IMR-90 (cell line): Measurements from ENCODE around the gene CIITA. TPM values are rescaled to one million over a fixed set of nuclear protein-coding genes. Genes with fewer than 3 reads are reported as not detected.

Experiments used
- ATAC-seq: fragments of 200-7000 bp; cut with Tn5 transposase; 2 replicates; pipeline ENCODE4 v1.9.1; 2020; ENCODE audit warnings: low read depth, mild to moderate bottlenecking, moderate library complexity
- BruUV-seq: library from RNA; stranded (reverse); fragments of 400-500 nt; replicated peaks from 2 replicates; lab custom pipeline; 2021; lab: Mats Ljungman, UMichigan
- CTCF ChIA-PET: fragments of 300-600 bp; formaldehyde crosslinking; extraction: SDS; loops from one replicate; lab custom pipeline; 2021; ENCODE audit warnings: antibody characterized with exemption; lab: Yijun Ruan, JAX
- POLR2A ChIA-PET: fragments of 300-600 bp; sonication (Branson Sonifier 250); formaldehyde crosslinking; loops from one replicate; lab custom pipeline; 2022; ENCODE audit warnings: antibody characterized with exemption; ENCODE audit not compliant: unreplicated experiment; lab: Charles Lee
- DNase-seq: peaks from one replicate; pipeline ENCODE4 v3.0.0; 2013
- H2AFZ ChIP-seq: replicated peaks from 2 replicates; pipeline ENCODE3; 2013; ENCODE audit warnings: low read length, mild to moderate bottlenecking; ENCODE audit not compliant: poor library complexity
- H2AK5ac ChIP-seq: 2 replicates; pipeline ENCODE4 v1.6.1; 2013; ENCODE audit warnings: low read depth, low read length, inconsistent platforms
- H2AK9ac ChIP-seq: replicated peaks from 2 replicates; pipeline ENCODE3; 2013; ENCODE audit warnings: mild to moderate bottlenecking, low read depth, low read length, moderate library complexity; ENCODE audit not compliant: poor library complexity
- H2BK120ac ChIP-seq: 2 replicates; pipeline ENCODE4 v1.6.1; 2013; ENCODE audit warnings: low read depth, low read length, inconsistent platforms
- H2BK15ac ChIP-seq: 3 replicates; pipeline ENCODE4 v1.6.1; 2013; ENCODE audit warnings: low read depth, low read length, inconsistent platforms
- H2BK20ac ChIP-seq: 2 replicates; pipeline ENCODE4 v1.6.1; 2013; ENCODE audit warnings: low read depth, mild to moderate bottlenecking, inconsistent platforms, low read length, moderate library complexity
- H2BK5ac ChIP-seq: 2 replicates; pipeline ENCODE4 v1.6.1; 2013; ENCODE audit warnings: mild to moderate bottlenecking, low read depth, low read length, inconsistent platforms; ENCODE audit not compliant: poor library complexity, severe bottlenecking
- H3K14ac ChIP-seq: replicated peaks from 2 replicates; pipeline ENCODE4 v1.6.1; 2013; ENCODE audit warnings: low read depth, low read length, inconsistent platforms
- H3K18ac ChIP-seq: 2 replicates; pipeline ENCODE4 v1.6.1; 2013; ENCODE audit warnings: low read depth, low read length, control low read depth
- H3K23ac ChIP-seq: 2 replicates; pipeline ENCODE4 v1.6.1; 2013; ENCODE audit warnings: low read depth, low read length, inconsistent platforms
- H3K27ac ChIP-seq: 2 replicates; pipeline ENCODE4 v1.5.1; 2013; ENCODE audit warnings: mild to moderate bottlenecking, control low read depth, low read length; ENCODE audit not compliant: insufficient read depth
- H3K27me3 ChIP-seq: 2 replicates; pipeline ENCODE4 v1.6.1; 2013; ENCODE audit warnings: low read length; ENCODE audit not compliant: control insufficient read depth, insufficient read depth
- H3K36me3 ChIP-seq: 2 replicates; pipeline ENCODE4 v1.6.1; 2013; ENCODE audit warnings: low read length, mixed read lengths; ENCODE audit not compliant: control insufficient read depth, insufficient read depth
- H3K4ac ChIP-seq: 2 replicates; pipeline ENCODE4 v1.6.1; 2013; ENCODE audit warnings: low read depth, low read length, inconsistent platforms
- H3K4me1 ChIP-seq: 2 replicates; pipeline ENCODE4 v1.6.1; 2013; ENCODE audit warnings: low read length, mixed read lengths; ENCODE audit not compliant: control insufficient read depth, insufficient read depth
- H3K4me2 ChIP-seq: 2 replicates; pipeline ENCODE4 v1.6.1; 2013; ENCODE audit warnings: low read depth, mild to moderate bottlenecking, control low read depth, low read length, moderate library complexity
- H3K4me3 ChIP-seq: 2 replicates; pipeline ENCODE4 v1.5.1; 2013; ENCODE audit warnings: low read depth, mild to moderate bottlenecking, control low read depth, low read length, moderate library complexity; ENCODE audit not compliant: insufficient read depth
- H3K56ac ChIP-seq: 2 replicates; pipeline ENCODE4 v1.6.1; 2013; ENCODE audit warnings: low read length, inconsistent platforms; ENCODE audit not compliant: insufficient read depth; ENCODE audit errors: extremely low read depth
- H3K79me1 ChIP-seq, 2 experiments: 2 replicates each; pipeline ENCODE4 v1.6.1; 2013; ENCODE audit warnings: low read length in 2 of 2, inconsistent platforms in 1 of 2, low read depth in 1 of 2
- H3K9ac ChIP-seq: 2 replicates; pipeline ENCODE4 v1.6.1; 2013; ENCODE audit warnings: low read depth, low read length, control low read depth
- H3K9me1 ChIP-seq: 2 replicates; pipeline ENCODE4 v1.6.1; 2013; ENCODE audit warnings: low read length, inconsistent platforms; ENCODE audit not compliant: insufficient read depth
- H3K9me3 ChIP-seq: 2 replicates; pipeline ENCODE4 v1.6.1; 2013; ENCODE audit warnings: low read length; ENCODE audit not compliant: control insufficient read depth, insufficient read depth
- H4K20me1 ChIP-seq: 2 replicates; pipeline ENCODE4 v1.6.1; 2013; ENCODE audit warnings: low read length, inconsistent platforms; ENCODE audit not compliant: insufficient read depth
- H4K5ac ChIP-seq: 2 replicates; pipeline ENCODE4 v1.6.1; 2013; ENCODE audit warnings: mild to moderate bottlenecking, low read depth, low read length, control low read depth
- H4K8ac ChIP-seq, 2 experiments: 2 replicates each; pipeline ENCODE4 v1.6.1; 2013; ENCODE audit warnings: low read depth in 2 of 2, low read length in 2 of 2, control low read depth in 1 of 2, inconsistent platforms in 1 of 2
- H4K91ac ChIP-seq: 2 replicates; pipeline ENCODE4 v1.6.1; 2013; ENCODE audit warnings: low read depth, low read length, inconsistent platforms; ENCODE audit not compliant: insufficient read depth
- BHLHE40 ChIP-seq: fragments of 150-350 bp; IDR thresholded peaks from 2 replicates; pipeline ENCODE4 v1.6.1; 2016; ENCODE audit warnings: mild to moderate bottlenecking, low read depth, low read length
- CEBPB ChIP-seq: IDR thresholded peaks from 2 replicates; pipeline ENCODE4 v1.6.1; 2012; ENCODE audit warnings: low read depth, low read length, improper control_type of control experiment
- FOS ChIP-seq: fragments of 150-350 bp; IDR thresholded peaks from 2 replicates; pipeline ENCODE4 v1.6.1; 2016; ENCODE audit warnings: low read depth, low read length
- MAZ ChIP-seq: IDR thresholded peaks from 2 replicates; pipeline ENCODE4 v1.6.1; 2012; ENCODE audit warnings: low read depth, mild to moderate bottlenecking, low read length, improper control_type of control experiment, moderate library complexity, borderline replicate concordance
- NFE2L2 ChIP-seq: fragments of 150-350 bp; IDR thresholded peaks from 2 replicates; pipeline ENCODE4 v1.6.1; 2016; ENCODE audit warnings: low read depth, mild to moderate bottlenecking, low read length
- RCOR1 ChIP-seq: IDR thresholded peaks from 2 replicates; pipeline ENCODE4 v1.6.1; 2012; ENCODE audit warnings: mild to moderate bottlenecking, low read length, improper control_type of control experiment; ENCODE audit not compliant: insufficient replicate concordance
- RFX5 ChIP-seq: IDR thresholded peaks from 2 replicates; pipeline ENCODE4 v1.8.0; 2012; ENCODE audit warnings: low read depth, mild to moderate bottlenecking, low read length, moderate library complexity
- WGBS, 2 experiments: methylation state at CpG; one replicate each; pipeline versions ENCODE4 v1.1.5 to v1.1.7; 2013; ENCODE audit warnings: missing lambda C conversion rate in 2 of 2; ENCODE audit not compliant: insufficient read length in 1 of 2; ENCODE audit errors: extremely low coverage in 2 of 2; 5-methylcytosine and 5-hydroxymethylcytosine counted together
- dilution Hi-C: fragments of 300-500 bp; cut with HindIII; formaldehyde crosslinking; loops from one replicate; pipeline ENCODE4 v1.14.3; 2018; ENCODE audit warnings: low sequenced_read_pairs; ENCODE audit not compliant: unreplicated experiment
- in situ Hi-C: fragments of 300-500 bp; cut with MboI; formaldehyde crosslinking; loops from 3 replicates; pipeline ENCODE4 v1.14.3; 2019; ENCODE audit warnings: low sequenced_read_pairs, inconsistent platforms, mixed read lengths
- intact Hi-C: fragments of 100-400 bp; cut with micrococcal nuclease; formaldehyde crosslinking; loops from 2 replicates; pipeline ENCODE4 v1.10.0; 2022
- polyA plus RNA-seq, 3 experiments: library from polyadenylated mRNA; depleted of rRNA; stranded (reverse); fragments of >200 nt; gene quantifications; 2 replicates each; pipeline ENCODE4 v1.2.3, GENCODE V29; 2012; ENCODE audit warnings: low replicate concordance in 1 of 3
- total RNA-seq: library from RNA; depleted of rRNA; stranded (reverse); fragments of >200 nt; gene quantifications from 2 replicates; pipeline ENCODE4 v1.2.3, GENCODE V29; 2012
- TF ChIP-seq, protein P1 (sequence below): fragments of 150-350 bp; IDR thresholded peaks from 2 replicates; pipeline ENCODE4 v1.6.1; 2016; ENCODE audit warnings: low read depth, mild to moderate bottlenecking, low read length, moderate library complexity, borderline replicate concordance
- TF ChIP-seq, protein P2 (sequence below): conservative IDR thresholded peaks from 2 replicates; pipeline ENCODE4 v1.5.1; 2012; ENCODE audit warnings: mild to moderate bottlenecking, low read depth, low read length, improper control_type of control experiment

Gene CIITA
- total and polyA plus RNA-seq, 2 of the 4 experiments (the other 2 are of a cell fraction): 0.10 TPM; not detected in 1

DNA sequence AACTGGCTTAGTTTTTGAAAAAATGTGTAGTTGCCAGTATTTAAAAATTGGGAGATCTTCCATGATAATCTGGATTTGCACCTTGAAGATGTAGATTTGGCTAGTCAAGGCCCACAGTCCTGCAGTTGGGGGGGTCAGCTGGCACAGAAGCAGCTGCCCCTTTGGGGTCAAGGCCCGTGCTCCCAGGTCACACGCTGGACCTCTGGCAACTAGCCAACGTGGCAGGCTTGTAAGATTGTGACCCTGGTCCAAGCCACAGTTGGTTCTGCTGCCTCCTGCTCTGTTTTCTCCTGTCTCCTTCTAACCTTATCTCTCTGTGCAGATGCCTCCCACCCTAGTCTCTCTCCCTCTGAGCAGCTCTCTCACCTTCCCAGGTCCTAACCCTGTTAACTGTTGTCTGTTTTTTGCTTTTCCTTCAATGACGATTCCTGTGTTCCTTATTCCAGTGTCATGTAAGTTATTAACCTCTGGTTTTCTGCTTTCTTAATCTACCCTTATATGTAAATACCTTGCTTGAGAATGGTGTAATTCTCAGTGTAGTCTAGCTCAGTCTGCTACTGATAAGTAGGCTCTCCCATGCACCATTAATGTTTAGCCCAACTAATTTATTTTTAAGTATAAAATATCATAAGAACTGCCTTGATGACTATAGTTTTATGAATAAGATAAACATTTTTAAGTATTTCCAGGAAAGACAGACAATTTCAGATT, 95.3 kb downstream of the CIITA start:
- Histone ChIP-seq H3K23ac (peak overlapping the region; percentile 94), H3K4me3 (no peak overlapping the region), H3K36me3 (peaks cover 16% of the 10 kb centered on the region), H2BK120ac (peak overlapping the region; percentile 91), H4K91ac (peak overlapping the region; percentile 90), H2BK15ac (peak overlapping the region; percentile 83; the same call in 2 of the 3 replicates), H3K9me1 (peaks cover 6% of the 10 kb centered on the region; the same call in 1 of the 2 replicates), H4K5ac (peak overlapping the region; percentile 86), H2AFZ (no peak overlapping the region), H3K4me1 (peaks cover 17% of the 10 kb centered on the region), H2AK5ac (peak overlapping the region; percentile 89), H4K20me1 (no peaks in the 10 kb centered on the region), H2BK20ac (peak overlapping the region; percentile 59), H3K18ac (peak overlapping the region; percentile 52), H3K4ac (peak overlapping the region; percentile 84), H2BK5ac (peak overlapping the region; percentile 70), H3K4me2 (no peak overlapping the region), H3K79me1 (peaks cover 3 to 24% of the 10 kb centered on the region in 2 experiments; a peak in 2 of 4 replicates), H4K8ac (peak overlapping the region; percentile 62 to 81; a peak in 3 of 4 replicates), H3K27ac (peak overlapping the region; percentile 85), H3K9ac (peak overlapping the region; percentile 36), H3K27me3 (no peaks in the 10 kb centered on the region), H3K56ac (peak overlapping the region; percentile 1; the same call in 1 of the 2 replicates), H3K14ac (peak overlapping the region; percentile 84), H2AK9ac (peak overlapping the region; percentile 75), H3K9me3 (no peaks in the 10 kb centered on the region)
- TF ChIP-seq MAZ (no peak), RFX5 (no peak), FOS (no peak), CEBPB (no peak), NFE2L2 (no peak), BHLHE40 (no peak), RCOR1 (no peak)
- TF ChIP-seq, protein P1, sequence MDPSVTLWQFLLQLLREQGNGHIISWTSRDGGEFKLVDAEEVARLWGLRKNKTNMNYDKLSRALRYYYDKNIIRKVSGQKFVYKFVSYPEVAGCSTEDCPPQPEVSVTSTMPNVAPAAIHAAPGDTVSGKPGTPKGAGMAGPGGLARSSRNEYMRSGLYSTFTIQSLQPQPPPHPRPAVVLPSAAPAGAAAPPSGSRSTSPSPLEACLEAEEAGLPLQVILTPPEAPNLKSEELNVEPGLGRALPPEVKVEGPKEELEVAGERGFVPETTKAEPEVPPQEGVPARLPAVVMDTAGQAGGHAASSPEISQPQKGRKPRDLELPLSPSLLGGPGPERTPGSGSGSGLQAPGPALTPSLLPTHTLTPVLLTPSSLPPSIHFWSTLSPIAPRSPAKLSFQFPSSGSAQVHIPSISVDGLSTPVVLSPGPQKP: no peak
- TF ChIP-seq, protein P2, sequence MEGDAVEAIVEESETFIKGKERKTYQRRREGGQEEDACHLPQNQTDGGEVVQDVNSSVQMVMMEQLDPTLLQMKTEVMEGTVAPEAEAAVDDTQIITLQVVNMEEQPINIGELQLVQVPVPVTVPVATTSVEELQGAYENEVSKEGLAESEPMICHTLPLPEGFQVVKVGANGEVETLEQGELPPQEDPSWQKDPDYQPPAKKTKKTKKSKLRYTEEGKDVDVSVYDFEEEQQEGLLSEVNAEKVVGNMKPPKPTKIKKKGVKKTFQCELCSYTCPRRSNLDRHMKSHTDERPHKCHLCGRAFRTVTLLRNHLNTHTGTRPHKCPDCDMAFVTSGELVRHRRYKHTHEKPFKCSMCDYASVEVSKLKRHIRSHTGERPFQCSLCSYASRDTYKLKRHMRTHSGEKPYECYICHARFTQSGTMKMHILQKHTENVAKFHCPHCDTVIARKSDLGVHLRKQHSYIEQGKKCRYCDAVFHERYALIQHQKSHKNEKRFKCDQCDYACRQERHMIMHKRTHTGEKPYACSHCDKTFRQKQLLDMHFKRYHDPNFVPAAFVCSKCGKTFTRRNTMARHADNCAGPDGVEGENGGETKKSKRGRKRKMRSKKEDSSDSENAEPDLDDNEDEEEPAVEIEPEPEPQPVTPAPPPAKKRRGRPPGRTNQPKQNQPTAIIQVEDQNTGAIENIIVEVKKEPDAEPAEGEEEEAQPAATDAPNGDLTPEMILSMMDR: no peak
- no TSS peak for BruUV-seq
- intact Hi-C loops (no loop called here), dilution Hi-C loops (no loop called here), in situ Hi-C loops (loop anchor here (25.0 kb wide), 2 partner anchors 565 to 840 kb away; a partner anchor contains a TSS)
- DNase-seq (no peak), ATAC-seq (no peak)
- WGBS, 2 experiments: no CpG with 5 or more reads among the region's 4 CpGs
- ChIA-PET CTCF (interaction anchor here (1.1 kb wide), 1 partner anchor 283 kb away, joined by 4 read pairs; the partner anchor contains the start of gene SOCS1), POLR2A (interaction anchor here (1.2 kb wide), 1 partner anchor 283 kb away, joined by 5 read pairs; no protein-coding TSS in a partner anchor)
